ENCODE data around the gene NFKBIE. TPM values are rescaled to one million over a fixed set of nuclear protein-coding genes. Genes with fewer than 3 reads are reported as not detected.

The NFKBIE gene
- 3.3 TPM in 2 replicates for total RNA-seq

GRCh38 chr6:44265007-44265721 lies at the start of gene NFKBIE:
Gene NFKBIE, minus strand, starts transcription at chr6:44265551. Its CDS starts 205 bp downstream, at chr6:44265346.

GRCh38 chr6:44312901-44313788 lies 47.8 kb upstream of the NFKBIE start, which contains the start of gene AARS2:
Gene AARS2, minus strand, starts transcription at chr6:44313347. Its CDS starts 24 bp downstream, at chr6:44313323.

GRCh38 chr6:44269921-44270525 lies 4.7 kb upstream of the NFKBIE start, which contains the start of gene TMEM151B:
Gene TMEM151B, plus strand, starts transcription at chr6:44270450. Its CDS starts 293 bp downstream, at chr6:44270743.

GRCh38 chr6:44257025-44257752 lies 8.2 kb downstream of the NFKBIE start, which contains the start of gene SLC35B2:
Gene SLC35B2, minus strand, starts transcription at chr6:44257528. Its CDS starts 118 bp downstream, at chr6:44257410.

GRCh38 chr6:44246663-44247337 lies 18.6 kb downstream of the NFKBIE start, which contains the start of gene HSP90AB1:
Gene HSP90AB1, plus strand, starts transcription at chr6:44247101. Its CDS starts 1,529 bp downstream, at chr6:44248630.

GRCh38 chr6:44223319-44224028 lies 41.9 kb downstream of the NFKBIE start, which contains the start of gene SLC29A1:
Gene SLC29A1, plus strand, starts transcription at chr6:44223595. Its CDS starts 3,719 bp downstream, at chr6:44227314.

GRCh38 chr6:44216677-44217331 lies 48.5 kb downstream of the NFKBIE start, which contains the start of gene MYMX:
Gene MYMX, plus strand, starts transcription at chr6:44216926. Its CDS starts 546 bp downstream, at chr6:44217472.

Other genes starting within 250 kb of the NFKBIE start
- gene MRPL14, start 138.1 kb downstream of the NFKBIE start, total RNA-seq: 31.3 and 54.1 TPM in 2 replicates
- gene TMEM63B, start 138.0 kb downstream of the NFKBIE start, total RNA-seq: 17.5 and 24.8 TPM in 2 replicates
- gene CAPN11, start 106.7 kb downstream of the NFKBIE start, total RNA-seq: under 0.01 TPM in 1 of 2 replicates, not detected in the other
- not detected in 2 replicates for gene MYMX, start 48.6 kb downstream of the NFKBIE start, total RNA-seq
- gene SLC29A1, start 42.0 kb downstream of the NFKBIE start, total RNA-seq: 3.2 and 4.7 TPM in 2 replicates
- 289 and 353 TPM in 2 replicates for gene HSP90AB1, start 18.4 kb downstream of the NFKBIE start, total RNA-seq
- 55.2 and 80.9 TPM in 2 replicates for gene SLC35B2, start 8.0 kb downstream of the NFKBIE start, total RNA-seq
- gene TMEM151B, start 4.9 kb upstream of the NFKBIE start, total RNA-seq: under 0.01 TPM in 2 replicates
- 16.2 and 24.6 TPM in 2 replicates for gene AARS2, start 47.8 kb upstream of the NFKBIE start, total RNA-seq
- gene SPATS1, start 77.1 kb upstream of the NFKBIE start, total RNA-seq: 0.16 TPM in 1 of 2 replicates, not detected in the other
- gene CDC5L, start 122.2 kb upstream of the NFKBIE start, total RNA-seq: 15.3 and 18.4 TPM in 2 replicates

Measured in bronchial smooth muscle cell (primary cell).